ENCODE data around the gene RPS8. TPM values are rescaled to one million over a fixed set of nuclear protein-coding genes. Genes with fewer than 3 reads are reported as not detected.

The RPS8 gene
- total RNA-seq, 1 donor from 2014 or later: 3,387 TPM

GRCh38 chr1:44739307-44740178 lies 35.8 kb upstream of the RPS8 start, which contains the start of gene KIF2C:
KIF2C (plus strand) TSS chr1:44739837; CDS start chr1:44739933, 96 bp downstream.
- no peak for TF ChIP-seq CTCF (IDR thresholded peaks at IDR 0.05; ENCODE audit: insufficient read depth, low read length, severe bottlenecking)
- Histone ChIP-seq H3K4me3 (ENCODE audit: low read depth, low read length) (peak within 1 kb of the TSS; percentile 46), H3K27me3 (ENCODE audit: control insufficient read depth, insufficient read depth, low read length) (no peaks in the 10 kb centered on the region), H3K36me3 (ENCODE audit: control insufficient read depth, insufficient read depth, low read length) (no peaks in the 10 kb centered on the region)
- DNase-seq (ENCODE audit: low read depth): peak; percentile 93
- no peak for FAIRE-seq

GRCh38 chr1:44740179-44740617 lies 35.1 kb upstream of the RPS8 start:
- Histone ChIP-seq H3K4me3 (ENCODE audit: low read depth, low read length) (peak overlapping the region; percentile 46), H3K36me3 (ENCODE audit: control insufficient read depth, insufficient read depth, low read length) (no peaks in the 10 kb centered on the region), H3K27me3 (ENCODE audit: control insufficient read depth, insufficient read depth, low read length) (no peaks in the 10 kb centered on the region)
- FAIRE-seq: no peak
- no peak for TF ChIP-seq CTCF (IDR thresholded peaks at IDR 0.05; ENCODE audit: insufficient read depth, low read length, severe bottlenecking)
- peak; percentile 14 for DNase-seq (ENCODE audit: low read depth)

GRCh38 chr1:44743211-44743610 lies 32.1 kb upstream of the RPS8 start:
- no peak for TF ChIP-seq CTCF (IDR thresholded peaks at IDR 0.05; ENCODE audit: insufficient read depth, low read length, severe bottlenecking)

GRCh38 chr1:44747878-44748277 lies 27.5 kb upstream of the RPS8 start:
- FAIRE-seq (no peak), DNase-seq (ENCODE audit: low read depth) (no peak)
- Histone ChIP-seq H3K36me3 (ENCODE audit: control insufficient read depth, insufficient read depth, low read length) (peaks cover 2% of the 10 kb centered on the region), H3K4me3 (ENCODE audit: low read depth, low read length) (no peak overlapping the region), H3K27me3 (ENCODE audit: control insufficient read depth, insufficient read depth, low read length) (no peaks in the 10 kb centered on the region)
- no peak for TF ChIP-seq CTCF (IDR thresholded peaks at IDR 0.05; ENCODE audit: insufficient read depth, low read length, severe bottlenecking)

More at GRCh38 chr1:44743211-44743610, 32.1 kb upstream of the RPS8 start:
- Histone ChIP-seq H3K27me3 (ENCODE audit: control insufficient read depth, insufficient read depth, low read length) (no peaks in the 10 kb centered on the region), H3K4me3 (ENCODE audit: low read depth, low read length) (no peak overlapping the region), H3K36me3 (ENCODE audit: control insufficient read depth, insufficient read depth, low read length) (no peaks in the 10 kb centered on the region)
- FAIRE-seq (no peak), DNase-seq (ENCODE audit: low read depth) (no peak)

- peaks cover 22% of the 10 kb centered on the region for H3K36me3 ChIP-seq (ENCODE audit: control insufficient read depth, insufficient read depth, low read length)
- TF ChIP-seq CTCF (IDR thresholded peaks at IDR 0.05; ENCODE audit: insufficient read depth, low read length, severe bottlenecking): no peak
- no peaks in the 10 kb centered on the region for H3K27me3 ChIP-seq (ENCODE audit: control insufficient read depth, insufficient read depth, low read length)
- DNase-seq (ENCODE audit: low read depth) (no peak), FAIRE-seq (no peak)
- H3K4me3 ChIP-seq (ENCODE audit: low read depth, low read length): no peak overlapping the region
These were observed 17.9 kb upstream of the RPS8 start for GRCh38 chr1:44757420-44757819.

All from bronchial epithelial cell (primary cell).